ENCODE results near the gene FRRS1L. TPM values are rescaled to one million over a fixed set of nuclear protein-coding genes. Genes with fewer than 3 reads are reported as not detected.

Gene FRRS1L
- total and polyA plus RNA-seq, 8 donors = 0.12 to 4.6 (median 0.55) TPM; not detected in 1

DNA sequence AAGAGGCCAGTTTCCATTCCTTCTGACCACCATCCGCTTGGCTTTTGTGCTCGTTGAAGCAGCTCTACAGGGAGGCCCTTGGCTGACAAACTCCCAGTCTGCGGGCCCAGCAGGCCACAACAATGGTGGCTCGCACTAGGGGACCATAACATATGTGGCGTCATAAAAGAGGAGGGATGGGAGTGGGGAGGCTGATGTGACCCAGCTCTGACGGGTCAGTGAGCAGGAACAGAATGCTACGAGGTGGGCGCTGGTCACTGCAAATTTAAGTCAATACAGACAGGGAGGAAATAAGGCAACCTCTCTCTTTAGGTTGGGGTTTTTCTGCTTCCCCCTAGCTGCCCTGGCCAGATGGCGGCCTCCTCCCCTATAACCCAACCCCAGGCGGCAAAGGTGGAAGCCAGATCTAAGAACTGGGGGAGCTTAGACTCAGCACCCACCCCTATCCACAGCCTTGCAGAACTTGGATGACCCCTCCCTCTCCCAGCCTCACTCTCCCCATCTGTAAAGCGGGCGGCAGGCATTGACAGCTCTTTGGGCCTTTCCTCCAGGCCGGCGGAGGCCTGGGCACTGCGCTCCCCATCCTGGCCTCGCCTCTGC, 778 bp downstream of the FRRS1L start:
- intact Hi-C loops (cut with DNase I; ENCODE audit: low total_unique reads) = no loop called here
- TF ChIP-seq POLR2A (IDR thresholded peaks at IDR 0.05) = no peak
- TF ChIP-seq POLR2AphosphoS5 (IDR thresholded peaks at IDR 0.05) = no peak
- TF ChIP-seq, protein P1, sequence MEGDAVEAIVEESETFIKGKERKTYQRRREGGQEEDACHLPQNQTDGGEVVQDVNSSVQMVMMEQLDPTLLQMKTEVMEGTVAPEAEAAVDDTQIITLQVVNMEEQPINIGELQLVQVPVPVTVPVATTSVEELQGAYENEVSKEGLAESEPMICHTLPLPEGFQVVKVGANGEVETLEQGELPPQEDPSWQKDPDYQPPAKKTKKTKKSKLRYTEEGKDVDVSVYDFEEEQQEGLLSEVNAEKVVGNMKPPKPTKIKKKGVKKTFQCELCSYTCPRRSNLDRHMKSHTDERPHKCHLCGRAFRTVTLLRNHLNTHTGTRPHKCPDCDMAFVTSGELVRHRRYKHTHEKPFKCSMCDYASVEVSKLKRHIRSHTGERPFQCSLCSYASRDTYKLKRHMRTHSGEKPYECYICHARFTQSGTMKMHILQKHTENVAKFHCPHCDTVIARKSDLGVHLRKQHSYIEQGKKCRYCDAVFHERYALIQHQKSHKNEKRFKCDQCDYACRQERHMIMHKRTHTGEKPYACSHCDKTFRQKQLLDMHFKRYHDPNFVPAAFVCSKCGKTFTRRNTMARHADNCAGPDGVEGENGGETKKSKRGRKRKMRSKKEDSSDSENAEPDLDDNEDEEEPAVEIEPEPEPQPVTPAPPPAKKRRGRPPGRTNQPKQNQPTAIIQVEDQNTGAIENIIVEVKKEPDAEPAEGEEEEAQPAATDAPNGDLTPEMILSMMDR (IDR thresholded peaks at IDR 0.05) = no peak
- no peak for TF ChIP-seq EP300 (IDR thresholded peaks at IDR 0.05)

DNA sequence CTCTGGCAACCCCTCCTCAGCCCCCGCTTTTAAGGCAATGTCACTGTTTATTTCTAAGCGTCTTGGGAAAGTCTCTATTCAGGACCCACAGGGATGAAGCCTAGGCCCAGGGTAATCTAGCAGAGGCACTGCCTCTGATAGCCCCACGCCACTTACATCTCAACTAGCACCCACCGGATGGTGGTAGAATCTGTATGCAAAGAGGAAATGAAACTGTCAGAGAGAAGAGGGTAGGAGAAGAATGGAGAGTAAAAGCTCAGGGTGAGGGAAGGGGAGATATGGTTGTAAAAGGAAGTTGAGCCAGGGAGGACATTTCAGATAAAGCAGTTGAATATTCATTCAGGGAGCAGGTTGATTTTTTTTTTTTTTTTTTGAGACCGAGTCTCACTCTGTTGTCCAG, 3.0 kb downstream of the FRRS1L start:
- Histone ChIP-seq H3K36me3 (no peaks in the 10 kb centered on the region), H3K4me3 (no peak overlapping the region), H3K4me1 (peaks cover 0 to 14% (median 4%) of the 10 kb centered on the region in 4 donors), H3K27me3 (peaks cover 0 to 21% (median 13%) of the 10 kb centered on the region in 3 donors), H3K27ac (no peak overlapping the region), H3K9me3 (peaks cover 0 to 5% (median 0%) of the 10 kb centered on the region in 4 donors)
- no peak for DNase-seq
- TF ChIP-seq, protein P1 (IDR thresholded peaks at IDR 0.05) = no peak
- TF ChIP-seq POLR2AphosphoS5 (IDR thresholded peaks at IDR 0.05) (no peak), EP300 (IDR thresholded peaks at IDR 0.05) (no peak), POLR2A (IDR thresholded peaks at IDR 0.05) (no peak)
- intact Hi-C loops (cut with DNase I; ENCODE audit: low total_unique reads) = no loop called here
- WGBS, 5 donors = 81 to 90% (median 88%) methylated on average over 5 of the region's 5 CpGs

More for the DNA sequence above, 778 bp downstream of the FRRS1L start:
- no peak for DNase-seq
- peak overlapping the region; percentile 38 to 49 (median 48) for H3K4me3 ChIP-seq
- no peak overlapping the region for H3K27ac ChIP-seq
- WGBS, 5 donors = 80 to 90% (median 86%) methylated on average over 15 to 16 of the region's 16 CpGs
- H3K27me3 ChIP-seq = peaks cover 0 to 26% (median 13%) of the 10 kb centered on the region in 3 donors
- H3K4me1 ChIP-seq = peaks cover 0 to 14% (median 4%) of the 10 kb centered on the region in 4 donors
- no peaks in the 10 kb centered on the region for H3K36me3 ChIP-seq
- peaks cover 0 to 5% (median 0%) of the 10 kb centered on the region in 4 donors for H3K9me3 ChIP-seq

DNA sequence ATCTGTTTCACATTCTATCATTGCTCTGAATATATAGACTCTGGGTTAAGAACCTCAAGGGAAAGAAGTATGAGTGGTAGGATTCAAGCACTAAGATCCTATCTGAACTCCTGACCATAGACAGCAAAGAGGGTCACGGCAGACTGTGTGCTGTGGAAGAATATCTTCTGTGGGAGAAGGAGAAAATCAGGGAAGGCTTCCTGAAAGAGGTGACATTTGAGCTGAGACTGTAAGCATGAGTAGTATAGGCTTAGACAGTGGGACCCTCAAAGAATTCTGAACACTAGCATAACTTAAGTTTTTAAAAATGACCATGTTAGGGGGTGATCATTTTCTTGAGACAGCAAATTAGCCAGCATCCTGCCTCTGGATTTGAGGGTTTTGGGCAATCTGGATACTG, 3.9 kb downstream of the FRRS1L start:
- Histone ChIP-seq H3K4me1 (peaks cover 0 to 14% (median 4%) of the 10 kb centered on the region in 4 donors), H3K9me3 (peaks cover 0 to 5% (median 0%) of the 10 kb centered on the region in 4 donors), H3K4me3 (no peak overlapping the region), H3K27me3 (peaks cover 0 to 21% (median 13%) of the 10 kb centered on the region in 3 donors), H3K36me3 (no peaks in the 10 kb centered on the region), H3K27ac (no peak overlapping the region)
- no peak for TF ChIP-seq POLR2A (IDR thresholded peaks at IDR 0.05)
- TF ChIP-seq EP300 (IDR thresholded peaks at IDR 0.05) = no peak
- TF ChIP-seq POLR2AphosphoS5 (IDR thresholded peaks at IDR 0.05) = no peak
- TF ChIP-seq, protein P1 (IDR thresholded peaks at IDR 0.05) = no peak
- WGBS, 5 donors = 94 to 100% (median 96%) methylated on average over 1 of the region's 1 CpG
- no peak for DNase-seq
- intact Hi-C loops (cut with DNase I; ENCODE audit: low total_unique reads) = no loop called here

DNA sequence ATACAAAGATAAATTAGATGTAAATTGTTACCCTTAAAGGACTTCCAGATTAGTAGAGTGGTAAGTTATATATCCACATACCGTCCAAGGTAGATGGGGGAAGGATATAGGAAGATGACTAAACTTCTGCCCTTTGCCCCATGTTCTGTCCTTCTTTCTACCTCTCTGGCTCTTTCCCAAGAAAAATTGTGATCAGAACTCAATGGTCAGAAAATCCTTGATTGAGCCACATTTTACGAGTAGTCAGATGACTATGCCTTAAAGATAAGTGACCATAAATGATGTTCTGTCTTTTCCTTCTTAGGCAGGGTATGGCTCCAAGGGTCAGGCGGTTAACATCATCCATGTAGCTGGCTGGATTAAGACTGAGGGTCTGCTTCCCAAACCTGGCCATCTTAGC, 4.4 kb downstream of the FRRS1L start:
- 76 to 95% (median 92%) methylated on average over 3 of the region's 3 CpGs for WGBS, 5 donors
- Histone ChIP-seq H3K9me3 (peaks cover 0 to 5% (median 0%) of the 10 kb centered on the region in 4 donors), H3K27me3 (peaks cover 0 to 18% (median 13%) of the 10 kb centered on the region in 3 donors), H3K27ac (no peak overlapping the region), H3K4me1 (peaks cover 0 to 12% (median 3%) of the 10 kb centered on the region in 4 donors), H3K4me3 (no peak overlapping the region), H3K36me3 (no peaks in the 10 kb centered on the region)
- no peak for DNase-seq
- intact Hi-C loops (cut with DNase I; ENCODE audit: low total_unique reads) = no loop called here
- TF ChIP-seq, protein P1 (IDR thresholded peaks at IDR 0.05) = no peak
- TF ChIP-seq POLR2AphosphoS5 (IDR thresholded peaks at IDR 0.05) (no peak), POLR2A (IDR thresholded peaks at IDR 0.05) (no peak), EP300 (IDR thresholded peaks at IDR 0.05) (no peak)

Measured in stomach (tissue), 9 donors.